OCI-LY7 (cell line): Measurements from ENCODE around the gene IFNGR2. TPM values are rescaled to one million over a fixed set of nuclear protein-coding genes. Genes with fewer than 3 reads are reported as not detected.

Experiments used
- BruUV-seq: library from RNA; stranded (reverse); fragments of 400-500 nt; replicated peaks from 2 replicates; lab custom pipeline; 2021; lab: Mats Ljungman, UMichigan
- CTCF ChIA-PET: fragments of 300-600 bp; sonication (Branson Sonifier 250); formaldehyde crosslinking; loops from one replicate; lab custom pipeline; 2022; ENCODE audit warnings: antibody characterized with exemption; ENCODE audit not compliant: unreplicated experiment; lab: Charles Lee
- POLR2A ChIA-PET: fragments of 300-600 bp; sonication (Branson Sonifier 250); formaldehyde crosslinking; loops from one replicate; lab custom pipeline; 2022; ENCODE audit warnings: antibody characterized with exemption; lab: Charles Lee
- DNase-seq: peaks from one replicate; pipeline ENCODE4 v3.0.0-alpha.2; 2015; ENCODE audit warnings: low spot score
- H2AFZ ChIP-seq: fragments of 200-600 bp; sonication (generic), shearing (Covaris generic); 2 replicates; pipeline ENCODE4 v1.6.1; 2014; ENCODE audit warnings: mild to moderate bottlenecking, antibody characterized with exemption, low read length, moderate library complexity
- H3K27ac ChIP-seq: fragments of 200-600 bp; sonication (generic); 2 replicates; pipeline ENCODE4 v1.5.1; 2014; ENCODE audit warnings: mixed run types, low read depth, mild to moderate bottlenecking, moderate library complexity, low read length, inconsistent platforms; ENCODE audit not compliant: poor library complexity, severe bottlenecking
- H3K36me3 ChIP-seq: fragments of 200-600 bp; sonication (generic); 2 replicates; pipeline ENCODE4 v1.6.1; 2014; ENCODE audit warnings: mild to moderate bottlenecking, antibody characterized with exemption, low read length, moderate library complexity, mixed read lengths; ENCODE audit not compliant: insufficient read depth
- H3K4me1 ChIP-seq: fragments of 200-600 bp; sonication (generic); 2 replicates; pipeline ENCODE4 v1.5.1; 2014; ENCODE audit warnings: mild to moderate bottlenecking, low read length; ENCODE audit not compliant: insufficient read depth, poor library complexity, severe bottlenecking
- H3K4me2 ChIP-seq: fragments of 200-600 bp; sonication (generic); 2 replicates; pipeline ENCODE4 v1.6.1; 2014; ENCODE audit warnings: mild to moderate bottlenecking, low read length
- H3K4me3 ChIP-seq: fragments of 200-600 bp; sonication (generic); 2 replicates; pipeline ENCODE4 v1.5.1; 2014; ENCODE audit warnings: mild to moderate bottlenecking, low read depth, low read length; ENCODE audit not compliant: poor library complexity, severe bottlenecking
- H3K79me2 ChIP-seq: fragments of 200-600 bp; sonication (generic); 2 replicates; pipeline ENCODE4 v1.6.1; 2016; ENCODE audit warnings: low read depth, mild to moderate bottlenecking, low read length, moderate library complexity, mixed read lengths; ENCODE audit not compliant: insufficient read depth
- H3K9me2 ChIP-seq: fragments of 200-600 bp; sonication (generic); 2 replicates; pipeline ENCODE4 v1.6.1; 2016; ENCODE audit warnings: mild to moderate bottlenecking, low read length, mixed read lengths; ENCODE audit not compliant: insufficient read depth
- H3K9me3 ChIP-seq: fragments of 200-600 bp; sonication (generic); 2 replicates; pipeline ENCODE4 v1.6.1; 2014; ENCODE audit warnings: mild to moderate bottlenecking, mixed run types, low read length, mixed read lengths
- H4K20me1 ChIP-seq: fragments of 200-600 bp; sonication (generic); 2 replicates; pipeline ENCODE4 v1.6.1; 2014; ENCODE audit warnings: mild to moderate bottlenecking, antibody characterized with exemption, low read length, moderate library complexity, mixed read lengths; ENCODE audit not compliant: insufficient read depth
- EZH2phosphoT487 ChIP-seq: fragments of 200-600 bp; sonication (generic); IDR thresholded peaks from 2 replicates; pipeline ENCODE4 v1.6.1; 2018; ENCODE audit warnings: low read depth, borderline replicate concordance, mild to moderate bottlenecking, mixed run types, antibody characterized with exemption, low read length, moderate library complexity, mixed read lengths
- intact Hi-C: fragments of 100-400 bp; cut with micrococcal nuclease; formaldehyde crosslinking; loops from one replicate; pipeline ENCODE4 v1.10.0; 2022; ENCODE audit not compliant: unreplicated experiment
- total RNA-seq, 2 experiments: library from RNA; depleted of rRNA in 1 of 2; stranded (reverse); fragments of >200 nt in 1 of 2; shearing (Covaris generic) in 1 of 2; gene quantifications; 2 replicates each; pipeline ENCODE4 v1.2.3, GENCODE V29; 2014 to 2022
- TF ChIP-seq, protein P1 (sequence below): fragments of 200-600 bp; sonication (generic); conservative IDR thresholded peaks from 2 replicates; pipeline ENCODE4 v1.5.1; 2014; ENCODE audit warnings: mild to moderate bottlenecking, antibody characterized with exemption, low read length, moderate library complexity, mixed read lengths

The IFNGR2 gene
- total RNA-seq, 2 experiments from 2014 or later: 70.2 to 86.9 TPM

DNA sequence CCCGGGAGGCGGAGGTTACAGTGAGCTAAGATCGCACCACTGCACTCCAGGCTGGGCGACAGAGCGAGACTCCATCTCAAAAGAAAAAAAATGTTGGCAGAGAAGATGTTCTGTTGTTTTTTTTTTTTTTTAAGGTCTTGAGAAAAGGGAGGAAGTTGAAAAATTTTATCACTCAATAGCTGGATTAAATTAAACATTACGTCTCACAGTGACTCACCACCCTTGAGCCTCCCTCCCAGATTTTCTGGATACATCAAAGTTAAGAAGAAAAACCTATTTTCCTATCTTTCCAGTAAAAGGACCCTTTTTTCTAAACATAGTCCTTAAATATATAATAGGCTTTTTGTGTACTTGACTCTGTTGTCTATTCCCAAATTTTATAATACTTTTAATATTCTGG is 42.9 kb upstream of the IFNGR2 start:
- ChIA-PET POLR2A (interaction anchor here (0.6 to 2.1 kb wide), 6 partner anchors 14 to 157 kb away, joined by 3 to 12 read pairs (median 4); partner anchors contain the start of gene IFNAR1), CTCF (interaction anchor here (1.2 kb wide), 1 partner anchor 133 kb away, joined by 3 read pairs; no protein-coding TSS in a partner anchor)
- no peak for DNase-seq
- H3K79me2 ChIP-seq: no peaks in the 10 kb centered on the region
- H3K9me3 ChIP-seq: peaks cover 7% of the 10 kb centered on the region; the same call in 1 of the 2 replicates
- H2AFZ ChIP-seq: no peak overlapping the region
- H3K4me3 ChIP-seq: no peak overlapping the region
- no peak overlapping the region for H3K27ac ChIP-seq
- H4K20me1 ChIP-seq: no peaks in the 10 kb centered on the region
- peaks cover 38% of the 10 kb centered on the region for H3K4me1 ChIP-seq
- TF ChIP-seq, protein P1, sequence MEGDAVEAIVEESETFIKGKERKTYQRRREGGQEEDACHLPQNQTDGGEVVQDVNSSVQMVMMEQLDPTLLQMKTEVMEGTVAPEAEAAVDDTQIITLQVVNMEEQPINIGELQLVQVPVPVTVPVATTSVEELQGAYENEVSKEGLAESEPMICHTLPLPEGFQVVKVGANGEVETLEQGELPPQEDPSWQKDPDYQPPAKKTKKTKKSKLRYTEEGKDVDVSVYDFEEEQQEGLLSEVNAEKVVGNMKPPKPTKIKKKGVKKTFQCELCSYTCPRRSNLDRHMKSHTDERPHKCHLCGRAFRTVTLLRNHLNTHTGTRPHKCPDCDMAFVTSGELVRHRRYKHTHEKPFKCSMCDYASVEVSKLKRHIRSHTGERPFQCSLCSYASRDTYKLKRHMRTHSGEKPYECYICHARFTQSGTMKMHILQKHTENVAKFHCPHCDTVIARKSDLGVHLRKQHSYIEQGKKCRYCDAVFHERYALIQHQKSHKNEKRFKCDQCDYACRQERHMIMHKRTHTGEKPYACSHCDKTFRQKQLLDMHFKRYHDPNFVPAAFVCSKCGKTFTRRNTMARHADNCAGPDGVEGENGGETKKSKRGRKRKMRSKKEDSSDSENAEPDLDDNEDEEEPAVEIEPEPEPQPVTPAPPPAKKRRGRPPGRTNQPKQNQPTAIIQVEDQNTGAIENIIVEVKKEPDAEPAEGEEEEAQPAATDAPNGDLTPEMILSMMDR: no peak
- intact Hi-C loops: loop anchor here (2.0 to 5.0 kb wide), 4 partner anchors 15 to 159 kb away; partner anchors contain the start of genes IFNGR2 and IL10RB
- no TSS peak for BruUV-seq
- H3K36me3 ChIP-seq: peaks cover 34% of the 10 kb centered on the region
- peak overlapping the region; percentile 60; the same call in 1 of the 2 replicates for H3K4me2 ChIP-seq
- H3K9me2 ChIP-seq: no peaks in the 10 kb centered on the region

DNA sequence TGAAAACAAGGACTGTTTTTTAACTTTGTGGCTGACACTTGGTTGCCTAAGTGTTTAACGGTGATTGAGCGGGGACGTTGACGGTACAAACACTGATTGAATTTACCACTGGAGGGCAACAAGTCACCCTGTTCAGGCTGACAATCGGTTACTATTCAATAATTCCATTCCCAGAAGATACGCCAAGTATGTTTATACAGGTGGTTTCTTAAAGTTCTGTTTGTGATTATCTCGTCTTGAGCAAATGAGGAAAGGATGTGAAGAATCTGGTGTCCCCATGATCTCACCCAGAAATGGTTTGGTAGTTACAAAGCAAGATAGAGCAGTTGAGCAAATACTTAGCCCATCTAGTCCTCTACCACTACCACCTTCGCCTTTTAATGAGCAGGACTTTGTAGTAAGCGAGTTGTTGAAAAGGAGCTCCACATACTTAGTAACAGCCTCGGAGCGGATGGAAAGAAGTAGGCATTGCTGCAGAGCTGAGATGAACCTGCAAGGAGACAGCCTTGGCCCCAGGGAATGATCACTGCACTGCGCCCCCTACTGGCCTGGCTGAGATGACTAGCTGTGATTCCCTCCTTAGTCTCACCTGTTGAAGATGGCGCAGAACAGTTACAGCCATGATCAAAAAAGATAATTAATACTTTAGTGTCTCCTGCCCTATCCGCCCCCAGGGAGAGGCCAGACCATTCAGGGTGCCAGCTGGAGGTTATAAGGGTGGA is 42.2 kb upstream of the IFNGR2 start:
- no peak for TF ChIP-seq EZH2phosphoT487
- TF ChIP-seq, protein P1: peak; percentile 94
- Histone ChIP-seq H3K36me3 (peaks cover 26% of the 10 kb centered on the region), H3K9me2 (no peaks in the 10 kb centered on the region), H3K79me2 (no peaks in the 10 kb centered on the region), H3K4me2 (peak overlapping the region; percentile 60), H3K27ac (peak overlapping the region; percentile 73), H3K9me3 (peaks cover 8% of the 10 kb centered on the region; the same call in 1 of the 2 replicates), H3K4me3 (peak overlapping the region; percentile 38), H4K20me1 (no peaks in the 10 kb centered on the region), H3K4me1 (peaks cover 38% of the 10 kb centered on the region), H2AFZ (peak overlapping the region; percentile 32; the same call in 1 of the 2 replicates)
- no TSS peak for BruUV-seq
- peak; percentile 85 for DNase-seq
- ChIA-PET CTCF (interaction anchor here (0.6 to 1.8 kb wide), 9 partner anchors 10 to 164 kb away, joined by 3 to 7 read pairs (median 4); partner anchors contain the start of gene IFNAR1), POLR2A (interaction anchor here (0.6 to 2.3 kb wide), 18 partner anchors 8 to 176 kb away, joined by 3 to 12 read pairs (median 5); partner anchors contain the start of gene IFNAR1)
- intact Hi-C loops: loop anchor here (1.0 to 5.0 kb wide), 5 partner anchors 14 to 160 kb away; partner anchors contain the start of genes IFNGR2 and IL10RB
